ENCODE measurements around the gene ADRA2B. TPM values are rescaled to one million over a fixed set of nuclear protein-coding genes. Genes with fewer than 3 reads are reported as not detected.
A peak's percentile ranks its signal among the peaks of the same experiment; 100 is the strongest.

ADRA2B gene
- total RNA-seq, 1 experiment from 2014 or later = 2.7 TPM

DNA sequence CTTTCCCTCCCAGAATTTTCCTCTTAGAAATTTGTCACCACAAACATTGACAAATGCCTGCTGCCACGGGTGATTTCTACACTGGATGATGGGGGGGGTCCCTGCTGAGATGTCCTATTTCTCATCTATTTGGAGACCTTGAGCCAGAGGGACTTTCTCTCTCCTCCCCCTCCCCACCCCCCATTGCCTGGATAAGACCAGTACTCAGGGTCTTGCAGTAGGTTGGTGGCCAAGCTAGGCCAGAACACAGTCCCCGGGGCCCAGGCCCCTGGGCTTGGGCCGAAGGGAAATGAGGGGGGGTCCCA, 29.4 kb upstream of the ADRA2B start:
- no peak overlapping the region for H3K4me2 ChIP-seq (ENCODE audit: insufficient read depth, insufficient read length, low read length)
- H3K18ac ChIP-seq (ENCODE audit: insufficient read length, low read depth, low read length) = no peak overlapping the region
- no peaks in the 10 kb centered on the region for H3K79me2 ChIP-seq (ENCODE audit: insufficient read depth, low read length)
- no peak overlapping the region for H2AK5ac ChIP-seq (ENCODE audit: insufficient read length, low read length)
- no peak overlapping the region for H2BK120ac ChIP-seq (ENCODE audit: low read depth, low read length, poor library complexity, severe bottlenecking)
- H3K9ac ChIP-seq (ENCODE audit: extremely low read depth, insufficient read length, low read length) = no peak overlapping the region
- H2BK5ac ChIP-seq (ENCODE audit: insufficient read length, low read length) = no peak overlapping the region
- H3K9me3 ChIP-seq (ENCODE audit: control insufficient read depth, low read depth, low read length) = no peaks in the 10 kb centered on the region
- Mint-ChIP-seq H3K4me1 (peaks cover 20 to 41% of the 10 kb centered on the region in 2 experiments), H3K27ac (no peak overlapping the region), H3K4me3 (peak overlapping the region; percentile 50 to 62; a peak in 4 of 5 replicates), H3K9me3 (no peaks in the 10 kb centered on the region), H3K36me3 (ENCODE audit: insufficient read depth in 1 of 3, low read depth in 3 of 3) (peaks cover 0 to 18% (median 0%) of the 10 kb centered on the region in 3 experiments; a peak in 2 of 7 replicates), H3K27me3 (ENCODE audit: low read depth) (peaks cover 40% of the 10 kb centered on the region)
- peaks cover 6% of the 10 kb centered on the region for H3K23me2 ChIP-seq (ENCODE audit: insufficient read length, low read depth, low read length, poor library complexity, severe bottlenecking)
- H3K56ac ChIP-seq (ENCODE audit: insufficient read length, low read depth, low read length) = no peak overlapping the region
- no peak overlapping the region for H3K14ac ChIP-seq (ENCODE audit: insufficient read depth, low read length)
- no peak overlapping the region for H4K8ac ChIP-seq (replicated peaks; ENCODE audit: insufficient read length, low read depth, low read length)
- H2BK20ac ChIP-seq (ENCODE audit: low read depth, low read length, poor library complexity, severe bottlenecking) = no peak overlapping the region
- H3T11ph ChIP-seq (ENCODE audit: low read length) = no peak overlapping the region
- no peak overlapping the region for H3K27ac ChIP-seq (ENCODE audit: insufficient read length, low read depth, low read length)
- H4K20me1 ChIP-seq (ENCODE audit: control insufficient read depth, insufficient read depth, insufficient read length) = no peaks in the 10 kb centered on the region
- no peak overlapping the region for H3K4ac ChIP-seq (ENCODE audit: low read depth, low read length)
- TF ChIP-seq, protein P1, sequence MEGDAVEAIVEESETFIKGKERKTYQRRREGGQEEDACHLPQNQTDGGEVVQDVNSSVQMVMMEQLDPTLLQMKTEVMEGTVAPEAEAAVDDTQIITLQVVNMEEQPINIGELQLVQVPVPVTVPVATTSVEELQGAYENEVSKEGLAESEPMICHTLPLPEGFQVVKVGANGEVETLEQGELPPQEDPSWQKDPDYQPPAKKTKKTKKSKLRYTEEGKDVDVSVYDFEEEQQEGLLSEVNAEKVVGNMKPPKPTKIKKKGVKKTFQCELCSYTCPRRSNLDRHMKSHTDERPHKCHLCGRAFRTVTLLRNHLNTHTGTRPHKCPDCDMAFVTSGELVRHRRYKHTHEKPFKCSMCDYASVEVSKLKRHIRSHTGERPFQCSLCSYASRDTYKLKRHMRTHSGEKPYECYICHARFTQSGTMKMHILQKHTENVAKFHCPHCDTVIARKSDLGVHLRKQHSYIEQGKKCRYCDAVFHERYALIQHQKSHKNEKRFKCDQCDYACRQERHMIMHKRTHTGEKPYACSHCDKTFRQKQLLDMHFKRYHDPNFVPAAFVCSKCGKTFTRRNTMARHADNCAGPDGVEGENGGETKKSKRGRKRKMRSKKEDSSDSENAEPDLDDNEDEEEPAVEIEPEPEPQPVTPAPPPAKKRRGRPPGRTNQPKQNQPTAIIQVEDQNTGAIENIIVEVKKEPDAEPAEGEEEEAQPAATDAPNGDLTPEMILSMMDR (conservative IDR thresholded peaks at IDR 0.05) = no peak
- H3K4me1 ChIP-seq (ENCODE audit: insufficient read depth, low read length) = no peaks in the 10 kb centered on the region; the same call in 1 of the 2 replicates
- no peak overlapping the region for H3K23ac ChIP-seq (ENCODE audit: insufficient read length, low read depth, low read length)
- no peak overlapping the region for H2BK12ac ChIP-seq (ENCODE audit: insufficient read length, low read depth, low read length)
- no peak overlapping the region for H2BK15ac ChIP-seq (ENCODE audit: low read depth, low read length)
- no CpG with 5 or more reads among the region's 3 CpGs for WGBS (ENCODE audit: extremely low coverage, insufficient read length, low lambda C conversion rate)
- H3K79me1 ChIP-seq (ENCODE audit: insufficient read depth, low read depth, low read length, poor library complexity, severe bottlenecking) = no peaks in the 10 kb centered on the region
- no peaks in the 10 kb centered on the region; the same call in 1 of the 2 replicates for H3K27me3 ChIP-seq (ENCODE audit: insufficient read depth, low read length)
- DNase-seq = peak; percentile 20
- H4K5ac ChIP-seq (ENCODE audit: insufficient read length, low read depth, low read length) = no peak overlapping the region
- no peak overlapping the region for H4K91ac ChIP-seq (ENCODE audit: insufficient read length, low read depth, low read length)
- no peak overlapping the region for H2AFZ ChIP-seq (ENCODE audit: low read length)

Measured in H9 (cell line).